ENCODE measurements around the gene PDE4B. TPM values are rescaled to one million over a fixed set of nuclear protein-coding genes. Genes with fewer than 3 reads are reported as not detected.

Gene PDE4B
- total RNA-seq, 4 donors from 2014 or later, result 0.08 to 6.7 (median 3.4) TPM

DNA sequence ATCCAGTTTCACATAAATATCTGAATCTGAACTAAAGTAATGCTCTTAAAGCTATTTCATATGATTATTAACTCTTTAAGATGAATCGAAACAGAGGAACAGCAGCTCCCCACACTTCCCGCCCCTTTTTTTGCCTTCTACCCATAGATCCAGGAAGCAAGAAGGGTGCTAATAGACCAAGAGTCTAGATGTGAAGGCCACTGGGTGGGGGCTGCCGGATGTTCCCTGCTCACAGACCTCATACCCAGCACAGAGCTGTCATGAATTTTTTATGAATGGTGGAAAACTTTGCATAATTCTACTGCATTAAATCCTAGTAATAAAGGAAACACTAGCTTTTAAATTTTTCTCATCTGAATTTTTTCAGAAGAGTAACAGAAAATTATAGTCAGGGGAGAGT lies 457.4 kb downstream of the PDE4B start:
- H3K4me3 ChIP-seq, result no peak overlapping the region
- H3K36me3 ChIP-seq, result no peaks in the 10 kb centered on the region
- intact Hi-C loops (cut with DNase I), result no loop called here
- no peak overlapping the region for H3K27ac ChIP-seq
- H3K9me3 ChIP-seq, result no peaks in the 10 kb centered on the region
- WGBS, 2 donors, result 86 to 87% methylated on average over 3 of the region's 3 CpGs
- H3K27me3 ChIP-seq, result no peaks in the 10 kb centered on the region
- no peak for TF ChIP-seq POLR2A (IDR thresholded peaks at IDR 0.05)
- TF ChIP-seq, protein P1, sequence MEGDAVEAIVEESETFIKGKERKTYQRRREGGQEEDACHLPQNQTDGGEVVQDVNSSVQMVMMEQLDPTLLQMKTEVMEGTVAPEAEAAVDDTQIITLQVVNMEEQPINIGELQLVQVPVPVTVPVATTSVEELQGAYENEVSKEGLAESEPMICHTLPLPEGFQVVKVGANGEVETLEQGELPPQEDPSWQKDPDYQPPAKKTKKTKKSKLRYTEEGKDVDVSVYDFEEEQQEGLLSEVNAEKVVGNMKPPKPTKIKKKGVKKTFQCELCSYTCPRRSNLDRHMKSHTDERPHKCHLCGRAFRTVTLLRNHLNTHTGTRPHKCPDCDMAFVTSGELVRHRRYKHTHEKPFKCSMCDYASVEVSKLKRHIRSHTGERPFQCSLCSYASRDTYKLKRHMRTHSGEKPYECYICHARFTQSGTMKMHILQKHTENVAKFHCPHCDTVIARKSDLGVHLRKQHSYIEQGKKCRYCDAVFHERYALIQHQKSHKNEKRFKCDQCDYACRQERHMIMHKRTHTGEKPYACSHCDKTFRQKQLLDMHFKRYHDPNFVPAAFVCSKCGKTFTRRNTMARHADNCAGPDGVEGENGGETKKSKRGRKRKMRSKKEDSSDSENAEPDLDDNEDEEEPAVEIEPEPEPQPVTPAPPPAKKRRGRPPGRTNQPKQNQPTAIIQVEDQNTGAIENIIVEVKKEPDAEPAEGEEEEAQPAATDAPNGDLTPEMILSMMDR (IDR thresholded peaks at IDR 0.05), result no peak
- H3K4me1 ChIP-seq, result no peaks in the 10 kb centered on the region
- DNase-seq, result no peak

DNA sequence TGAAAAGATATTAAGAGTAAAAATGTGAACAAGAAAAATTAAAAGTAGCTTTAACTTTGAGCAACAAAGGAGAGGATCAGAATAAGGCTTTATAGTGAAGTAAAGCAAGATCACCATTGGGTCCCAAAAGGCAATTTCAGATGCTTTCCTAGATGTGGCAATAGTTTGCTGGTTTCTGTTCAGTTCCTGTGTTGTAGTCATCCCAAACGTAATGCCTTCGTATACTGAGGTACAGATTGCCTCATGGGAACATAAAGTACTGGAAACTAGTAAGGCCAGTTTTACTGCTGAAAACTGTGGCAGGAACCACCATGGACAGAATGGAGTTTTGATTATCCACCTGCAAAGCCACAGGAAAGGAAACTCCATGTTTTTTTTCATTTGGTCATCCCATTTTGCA lies 457.8 kb downstream of the PDE4B start:
- H3K4me3 ChIP-seq, result no peak overlapping the region
- intact Hi-C loops (cut with DNase I), result no loop called here
- no peak for DNase-seq
- no peaks in the 10 kb centered on the region for H3K27me3 ChIP-seq
- no peaks in the 10 kb centered on the region for H3K4me1 ChIP-seq
- no peaks in the 10 kb centered on the region for H3K36me3 ChIP-seq
- H3K9me3 ChIP-seq, result no peaks in the 10 kb centered on the region
- 25 to 70% methylated on average over 2 of the region's 2 CpGs for whole genome bisulfite sequencing, 2 donors
- TF ChIP-seq POLR2A (IDR thresholded peaks at IDR 0.05), result no peak
- TF ChIP-seq, protein P1 (IDR thresholded peaks at IDR 0.05), result no peak
- no peak overlapping the region for H3K27ac ChIP-seq

- Histone ChIP-seq H3K27ac (no peak overlapping the region), H3K4me1 (no peaks in the 10 kb centered on the region), H3K36me3 (no peaks in the 10 kb centered on the region), H3K9me3 (no peaks in the 10 kb centered on the region), H3K27me3 (no peaks in the 10 kb centered on the region), H3K4me3 (no peak overlapping the region)
- DNase-seq, result no peak
- whole genome bisulfite sequencing, 2 donors, result 83 to 100% methylated on average over 1 of the region's 1 CpG
- intact Hi-C loops (cut with DNase I), result no loop called here
- TF ChIP-seq, protein P1 (IDR thresholded peaks at IDR 0.05), result no peak
- no peak for TF ChIP-seq POLR2A (IDR thresholded peaks at IDR 0.05)
Measured at GRCh38 chr1:66251546-66251945, 458.9 kb downstream of the PDE4B start.

- no peak overlapping the region for H3K4me3 ChIP-seq
- intact Hi-C loops (cut with DNase I), result no loop called here
- peaks cover 0 to 4% (median 0%) of the 10 kb centered on the region in 3 donors for H3K4me1 ChIP-seq
- no peaks in the 10 kb centered on the region for H3K27me3 ChIP-seq
- WGBS, 2 donors, result 0% methylated on average over 1 of the region's 1 CpG
- TF ChIP-seq POLR2A (IDR thresholded peaks at IDR 0.05), result no peak
- TF ChIP-seq, protein P1 (IDR thresholded peaks at IDR 0.05), result peak; percentile 44 to 84 (median 72)
- DNase-seq, result no peak
- no peaks in the 10 kb centered on the region for H3K36me3 ChIP-seq
- no peak overlapping the region for H3K27ac ChIP-seq
- H3K9me3 ChIP-seq, result no peaks in the 10 kb centered on the region
Measured at GRCh38 chr1:66253330-66253921, 460.7 kb downstream of the PDE4B start.

DNA sequence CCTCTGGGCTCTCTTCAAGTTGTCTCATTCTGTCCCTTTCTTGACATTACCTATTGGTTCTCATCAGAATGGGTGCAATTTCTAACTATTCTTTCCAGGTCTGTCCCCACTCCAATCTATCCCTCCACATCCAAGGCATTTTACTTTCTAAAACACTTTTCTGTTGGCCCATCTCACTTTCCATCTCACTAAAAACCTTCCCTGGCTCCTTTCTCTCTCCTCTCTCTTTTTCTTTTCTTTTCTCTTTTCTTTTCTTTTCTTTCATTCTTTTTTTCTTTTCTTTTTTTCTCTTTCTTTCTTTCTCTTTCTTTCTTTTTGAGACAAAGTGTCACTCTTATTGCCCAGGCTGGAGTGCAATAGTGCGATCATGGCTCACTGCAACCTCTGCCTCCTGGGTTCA lies 462.1 kb downstream of the PDE4B start:
- Histone ChIP-seq H3K36me3 (no peaks in the 10 kb centered on the region), H3K4me3 (no peak overlapping the region), H3K27me3 (no peaks in the 10 kb centered on the region), H3K4me1 (peaks cover 0 to 4% (median 0%) of the 10 kb centered on the region in 3 donors), H3K27ac (no peak overlapping the region), H3K9me3 (no peaks in the 10 kb centered on the region)
- no peak for DNase-seq
- intact Hi-C loops (cut with DNase I), result no loop called here
- no peak for TF ChIP-seq POLR2A (IDR thresholded peaks at IDR 0.05)
- TF ChIP-seq, protein P1 (IDR thresholded peaks at IDR 0.05), result no peak
- WGBS, 2 donors, result 100% methylated on average over 1 of the region's 1 CpG

Data from esophagus squamous epithelium (tissue), 5 donors.